Measurements from ENCODE around the gene CCDC107. TPM values are rescaled to one million over a fixed set of nuclear protein-coding genes. Genes with fewer than 3 reads are reported as not detected.
A peak's percentile ranks its signal among the peaks of the same experiment; 100 is the strongest.

CCDC107 gene
- total RNA-seq, 2 experiments from 2014 or later, result 12.1 to 13.7 TPM

- no peak for ATAC-seq
- intact Hi-C loops (cut with micrococcal nuclease), result no loop called here
- TF ChIP-seq, protein P1, sequence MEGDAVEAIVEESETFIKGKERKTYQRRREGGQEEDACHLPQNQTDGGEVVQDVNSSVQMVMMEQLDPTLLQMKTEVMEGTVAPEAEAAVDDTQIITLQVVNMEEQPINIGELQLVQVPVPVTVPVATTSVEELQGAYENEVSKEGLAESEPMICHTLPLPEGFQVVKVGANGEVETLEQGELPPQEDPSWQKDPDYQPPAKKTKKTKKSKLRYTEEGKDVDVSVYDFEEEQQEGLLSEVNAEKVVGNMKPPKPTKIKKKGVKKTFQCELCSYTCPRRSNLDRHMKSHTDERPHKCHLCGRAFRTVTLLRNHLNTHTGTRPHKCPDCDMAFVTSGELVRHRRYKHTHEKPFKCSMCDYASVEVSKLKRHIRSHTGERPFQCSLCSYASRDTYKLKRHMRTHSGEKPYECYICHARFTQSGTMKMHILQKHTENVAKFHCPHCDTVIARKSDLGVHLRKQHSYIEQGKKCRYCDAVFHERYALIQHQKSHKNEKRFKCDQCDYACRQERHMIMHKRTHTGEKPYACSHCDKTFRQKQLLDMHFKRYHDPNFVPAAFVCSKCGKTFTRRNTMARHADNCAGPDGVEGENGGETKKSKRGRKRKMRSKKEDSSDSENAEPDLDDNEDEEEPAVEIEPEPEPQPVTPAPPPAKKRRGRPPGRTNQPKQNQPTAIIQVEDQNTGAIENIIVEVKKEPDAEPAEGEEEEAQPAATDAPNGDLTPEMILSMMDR (IDR thresholded peaks at IDR 0.05), result no peak
- no peaks in the 10 kb centered on the region for H3K27me3 Mint-ChIP-seq
- CTCF ChIA-PET, result interaction anchor here (0.9 to 15.2 kb wide), 3 partner anchors 11 to 20 kb away, joined by 3 to 121 read pairs (median 4); no protein-coding TSS in a partner anchor
- POLR2A ChIA-PET, result no interaction called here
- no peak overlapping the region for H3K4me3 Mint-ChIP-seq
- no peak overlapping the region for H3K27ac Mint-ChIP-seq
- no peaks in the 10 kb centered on the region for H3K9me3 Mint-ChIP-seq
- peaks cover under 1% of the 10 kb centered on the region for H3K4me1 Mint-ChIP-seq (ENCODE audit: low read depth)
- DNase-seq, result no peak
- H3K36me3 Mint-ChIP-seq (ENCODE audit: low read depth), result peaks cover 60% of the 10 kb centered on the region
Observed at GRCh38 chr9:35706951-35707350, 48.9 kb downstream of the CCDC107 start.

GRCh38 chr9:35708146-35708545 is 50.1 kb downstream of the CCDC107 start:
- ATAC-seq (no peak), DNase-seq (no peak)
- H3K4me3 Mint-ChIP-seq, result no peak overlapping the region
- peaks cover 4% of the 10 kb centered on the region for H3K4me1 Mint-ChIP-seq (ENCODE audit: low read depth)
- CTCF ChIA-PET, result interaction anchor here (0.9 to 15.2 kb wide), 2 partner anchors 12 to 16 kb away, joined by 3 to 121 read pairs; no protein-coding TSS in a partner anchor
- TF ChIP-seq, protein P1 (IDR thresholded peaks at IDR 0.05), result no peak
- H3K36me3 Mint-ChIP-seq (ENCODE audit: low read depth), result peaks cover 58% of the 10 kb centered on the region
- POLR2A ChIA-PET, result interaction anchor here (0.9 to 1.6 kb wide), 2 partner anchors 11 to 13 kb away, joined by 3 to 4 read pairs; no protein-coding TSS in a partner anchor
- H3K9me3 Mint-ChIP-seq, result no peaks in the 10 kb centered on the region
- intact Hi-C loops (cut with micrococcal nuclease), result no loop called here
- H3K27ac Mint-ChIP-seq, result peak overlapping the region; percentile 3
- no peaks in the 10 kb centered on the region for H3K27me3 Mint-ChIP-seq

- TF ChIP-seq, protein P1 (IDR thresholded peaks at IDR 0.05), result no peak
- H3K27me3 Mint-ChIP-seq, result no peaks in the 10 kb centered on the region
- ChIA-PET POLR2A (interaction anchor here (2.1 kb wide), 1 partner anchor 14 kb away, joined by 6 read pairs; no protein-coding TSS in a partner anchor), CTCF (interaction anchor here (1.8 to 15.2 kb wide), 2 partner anchors 15 to 53 kb away, joined by 7 to 121 read pairs; partner anchors contain the start of genes CCDC107 and RMRP)
- peaks cover 4% of the 10 kb centered on the region for H3K4me1 Mint-ChIP-seq (ENCODE audit: low read depth)
- no peaks in the 10 kb centered on the region for H3K9me3 Mint-ChIP-seq
- H3K36me3 Mint-ChIP-seq (ENCODE audit: low read depth), result peaks cover 55% of the 10 kb centered on the region
- H3K4me3 Mint-ChIP-seq, result no peak overlapping the region
- ATAC-seq (no peak), DNase-seq (no peak)
- no peak overlapping the region for H3K27ac Mint-ChIP-seq
- intact Hi-C loops (cut with micrococcal nuclease), result no loop called here
Observed at GRCh38 chr9:35710818-35711500, 52.9 kb downstream of the CCDC107 start.

Small RNA genes within 50 kb of the gene (microRNA-seq; reads per million reads assigned to microRNA genes)
- not detected for gene MIR6852 (ENCODE audit: borderline microRNAs expressed, borderline replicate concordance)

Other genes starting within 250 kb of the CCDC107 start
- gene RUSC2, start 168.2 kb upstream of the CCDC107 start, total RNA-seq, result 1 to 10 TPM; 1.3 to 1.7 TPM
- 10 to 100 TPM; 26.1 to 26.9 TPM for gene TESK1, start 53.0 kb upstream of the CCDC107 start, total RNA-seq
- gene CD72, start 39.9 kb upstream of the CCDC107 start, total RNA-seq, result 10 to 100 TPM; 13.1 to 15.5 TPM
- gene SIT1, start 7.4 kb upstream of the CCDC107 start, total RNA-seq, result 100 to 1,000 TPM in 1 of 2 experiments, 10 to 100 TPM in 1; 99.9 to 102 TPM
- over 10,000 TPM; 13,164 to 13,311 TPM for gene RMRP, start 273 bp upstream of the CCDC107 start, total RNA-seq
- 10 to 100 TPM; 16.0 to 19.9 TPM for gene ARHGEF39, start 6.9 kb downstream of the CCDC107 start, total RNA-seq
- gene CA9, start 15.6 kb downstream of the CCDC107 start, total RNA-seq, result 1 to 10 TPM; 4.5 to 4.9 TPM
- gene TPM2, start 31.6 kb downstream of the CCDC107 start, total RNA-seq, result 1 to 10 TPM; 4.8 to 5.3 TPM
- 100 to 1,000 TPM; 212 to 219 TPM for gene TLN1, start 73.9 kb downstream of the CCDC107 start, total RNA-seq
- 10 to 100 TPM; 22.3 to 22.4 TPM for gene CREB3, start 74.4 kb downstream of the CCDC107 start, total RNA-seq
- gene GBA2, start 90.9 kb downstream of the CCDC107 start, total RNA-seq, result 10 to 100 TPM; 21.2 to 22.3 TPM
- gene RGP1, start 91.0 kb downstream of the CCDC107 start, total RNA-seq, result 10 to 100 TPM; 13.0 to 14.8 TPM
- under 1 TPM; 0.59 to 0.67 TPM for gene MSMP, start 96.0 kb downstream of the CCDC107 start, total RNA-seq
- 1 to 10 TPM; 7.5 to 7.8 TPM for gene NPR2, start 133.3 kb downstream of the CCDC107 start, total RNA-seq
- 1 to 10 TPM in 1 of 2 experiments, under 1 TPM in 1; 0.63 to 1.1 TPM for gene SPAG8, start 154.0 kb downstream of the CCDC107 start, total RNA-seq
- gene HINT2, start 156.8 kb downstream of the CCDC107 start, total RNA-seq, result 10 to 100 TPM; 53.4 to 62.7 TPM
- not detected for gene FAM221B, start 170.4 kb downstream of the CCDC107 start, total RNA-seq
- gene TMEM8B, start 170.9 kb downstream of the CCDC107 start, total RNA-seq, result 1 to 10 TPM; 3.4 to 4.3 TPM
- not detected for gene OR13J1, start 212.1 kb downstream of the CCDC107 start, total RNA-seq
- gene HRCT1, start 247.9 kb downstream of the CCDC107 start, total RNA-seq, result not detected

Measured in activated CD8-positive, alpha-beta T cell treated with anti-CD3 and anti-CD28 coated beads for 36 hours (primary cell).